CD4-positive, alpha-beta T cell treated with Interleukin-1 beta for 1 hour (primary cell): ENCODE measurements around the gene ZSCAN9.

ENCODE experiments used
- DNase-seq, 2 donors: peaks; one replicate each; pipeline ENCODE4 v3.0.0-alpha.2; 2020 to 2022

The ZSCAN9 gene

DNA sequence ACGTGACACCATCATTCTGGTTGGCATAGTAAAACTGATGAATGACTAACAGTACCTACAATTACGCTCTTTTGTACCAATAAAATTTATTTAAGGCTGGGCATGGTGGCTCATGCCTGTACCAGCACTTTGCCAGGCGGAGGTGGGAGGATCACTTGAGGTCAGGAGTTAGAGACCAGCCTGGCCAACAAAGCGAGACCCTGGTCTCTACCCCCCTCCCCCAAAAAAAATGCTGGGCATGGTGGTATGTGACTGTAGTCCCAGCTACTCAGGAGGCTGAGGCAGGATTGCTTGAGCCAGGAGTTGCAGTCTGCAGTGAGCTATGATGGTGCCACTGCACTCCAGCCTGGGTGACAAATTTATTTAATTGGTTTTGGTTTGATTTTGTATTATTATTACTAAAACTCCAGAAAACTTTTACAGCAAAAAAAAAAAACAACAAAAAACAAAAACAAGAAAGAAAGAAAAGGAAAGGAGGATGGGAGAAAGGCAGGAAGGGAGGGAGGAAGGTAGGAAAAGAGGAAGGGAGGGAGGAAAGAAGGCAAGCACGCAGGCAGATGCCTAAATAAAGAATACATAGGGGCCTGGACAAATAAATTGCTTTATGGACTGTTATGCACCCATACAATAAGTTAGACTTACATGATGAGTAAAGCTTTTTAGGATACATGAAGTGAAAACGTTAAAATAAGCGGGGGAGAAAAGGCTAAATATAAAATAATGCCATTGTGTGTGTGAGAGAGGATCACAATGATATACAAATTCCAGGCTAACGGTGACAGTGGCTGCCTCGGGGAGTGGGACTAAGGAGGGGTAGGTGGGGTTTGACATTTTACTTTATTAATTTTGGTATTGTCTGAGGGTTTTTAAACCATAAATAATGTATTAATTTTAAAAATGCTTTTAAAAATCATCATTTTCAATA, 682 bp upstream of the ZSCAN9 start:
- DNase-seq = no peak

DNA sequence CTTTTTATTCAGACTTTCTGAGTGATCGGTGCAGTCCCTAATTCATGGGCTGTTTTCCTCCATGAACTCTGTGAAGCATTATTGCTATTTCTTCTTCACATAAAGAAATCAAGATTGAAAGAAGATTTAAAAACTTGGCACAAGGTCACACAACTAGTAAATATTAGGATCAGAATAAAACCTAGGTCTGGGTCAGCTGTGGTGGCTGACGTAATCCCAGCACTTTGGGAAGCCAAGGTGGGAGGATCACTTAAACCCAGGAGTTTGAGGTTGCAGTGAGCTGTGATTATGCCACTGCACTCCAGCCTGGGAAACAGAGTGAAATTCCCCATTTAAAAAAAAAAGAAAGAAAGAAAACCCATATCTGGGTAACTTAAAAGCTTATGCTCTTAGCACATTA, 1.4 kb downstream of the ZSCAN9 start:
- no peak for DNase-seq

DNA sequence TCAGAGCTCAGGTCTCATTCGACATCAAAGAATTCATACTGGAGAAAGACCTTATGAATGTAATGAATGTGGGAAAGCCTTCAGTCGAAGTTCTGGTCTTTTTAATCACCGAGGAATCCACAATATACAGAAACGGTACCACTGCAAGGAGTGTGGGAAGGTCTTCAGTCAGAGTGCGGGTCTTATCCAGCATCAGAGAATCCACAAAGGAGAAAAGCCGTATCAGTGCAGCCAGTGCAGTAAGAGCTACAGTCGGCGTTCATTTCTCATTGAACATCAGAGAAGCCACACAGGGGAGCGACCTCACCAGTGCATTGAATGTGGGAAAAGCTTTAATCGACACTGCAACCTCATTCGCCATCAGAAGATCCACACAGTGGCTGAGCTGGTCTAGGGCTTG, 7.7 kb downstream of the ZSCAN9 start:
- DNase-seq = no peak

DNA sequence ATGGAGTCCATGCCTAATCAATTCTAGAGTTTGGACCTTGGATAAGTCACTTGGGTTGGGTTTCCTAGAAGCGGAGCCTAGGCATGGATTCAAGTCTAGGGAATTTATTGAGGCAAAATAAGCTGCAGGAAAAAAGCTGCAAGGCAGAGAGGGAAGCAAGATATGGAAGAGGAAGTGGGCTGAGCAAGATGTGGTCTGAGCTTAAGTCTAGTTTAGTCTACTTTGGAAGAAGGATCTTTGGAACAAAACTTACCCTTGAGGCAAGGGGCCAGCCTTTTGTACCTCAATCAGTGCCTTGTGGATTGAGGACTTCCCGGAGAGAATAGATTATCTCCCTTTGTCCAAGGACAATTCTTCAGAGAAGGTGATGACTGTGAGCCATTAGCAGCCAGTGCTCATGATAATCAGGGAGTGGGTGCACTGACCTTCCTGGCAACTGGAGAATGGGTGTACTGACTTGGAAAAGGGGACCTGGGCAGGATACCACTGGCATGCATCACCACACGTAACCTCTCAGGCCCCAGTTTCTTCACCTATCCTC, 10.9 kb downstream of the ZSCAN9 start:
- no peak for DNase-seq

DNA sequence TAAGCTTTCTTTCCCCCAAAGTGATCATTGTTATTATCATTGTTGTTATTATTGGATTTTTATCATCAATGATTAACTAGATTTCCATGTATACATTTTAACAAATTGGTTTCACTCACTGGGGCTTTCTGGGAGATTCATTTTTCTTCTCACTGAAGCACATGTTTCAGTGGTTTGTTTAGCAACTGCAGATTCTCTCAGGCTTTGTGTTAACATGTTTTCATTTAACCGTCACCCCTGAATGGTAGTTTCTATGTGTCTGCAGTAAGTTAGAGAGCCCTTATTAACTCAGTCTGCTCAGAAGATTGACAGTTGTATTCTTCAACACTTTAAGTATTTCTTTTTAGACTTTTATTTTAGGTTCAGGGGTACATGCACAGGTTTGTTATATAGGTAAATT, 14.6 kb downstream of the ZSCAN9 start:
- DNase-seq = no peak

DNA sequence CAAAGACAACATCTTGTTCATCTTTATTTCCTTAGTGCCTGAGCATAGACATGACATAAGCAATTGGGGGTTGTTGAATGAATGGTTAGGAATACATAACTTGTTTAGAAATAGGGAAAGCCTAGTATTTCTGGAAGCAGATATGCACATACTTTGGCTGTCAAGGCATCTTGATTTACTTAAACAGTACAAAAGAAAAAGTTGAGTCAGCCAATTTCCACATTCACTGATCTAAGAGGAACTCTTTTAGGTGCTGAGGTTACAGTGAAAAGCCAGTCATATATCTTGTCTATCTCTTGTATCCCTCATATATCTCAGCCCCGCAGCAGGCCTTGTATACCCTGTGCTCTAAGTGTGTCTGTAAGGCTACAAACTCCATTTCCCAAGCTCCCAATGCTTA, 15.4 kb downstream of the ZSCAN9 start:
- DNase-seq = no peak

DNA sequence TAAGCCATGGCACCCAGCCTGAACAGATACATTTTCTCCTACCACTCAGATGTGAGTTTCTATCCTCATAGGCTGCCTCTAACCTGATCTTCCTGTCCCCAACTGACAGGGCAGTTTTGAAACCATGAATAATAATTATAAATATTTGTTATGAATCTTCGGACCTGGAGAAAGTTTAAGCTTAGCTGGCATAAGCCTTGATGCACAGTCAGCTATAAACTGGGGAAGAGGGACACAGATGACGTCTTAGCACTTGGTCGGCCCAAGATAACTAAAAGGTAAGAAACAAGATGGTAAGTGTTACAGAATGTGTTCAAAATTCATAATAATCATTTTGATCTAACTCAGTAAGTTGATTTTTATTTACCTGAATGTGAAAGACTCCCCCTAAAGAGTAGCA, 18.9 kb downstream of the ZSCAN9 start:
- DNase-seq = no peak

DNA sequence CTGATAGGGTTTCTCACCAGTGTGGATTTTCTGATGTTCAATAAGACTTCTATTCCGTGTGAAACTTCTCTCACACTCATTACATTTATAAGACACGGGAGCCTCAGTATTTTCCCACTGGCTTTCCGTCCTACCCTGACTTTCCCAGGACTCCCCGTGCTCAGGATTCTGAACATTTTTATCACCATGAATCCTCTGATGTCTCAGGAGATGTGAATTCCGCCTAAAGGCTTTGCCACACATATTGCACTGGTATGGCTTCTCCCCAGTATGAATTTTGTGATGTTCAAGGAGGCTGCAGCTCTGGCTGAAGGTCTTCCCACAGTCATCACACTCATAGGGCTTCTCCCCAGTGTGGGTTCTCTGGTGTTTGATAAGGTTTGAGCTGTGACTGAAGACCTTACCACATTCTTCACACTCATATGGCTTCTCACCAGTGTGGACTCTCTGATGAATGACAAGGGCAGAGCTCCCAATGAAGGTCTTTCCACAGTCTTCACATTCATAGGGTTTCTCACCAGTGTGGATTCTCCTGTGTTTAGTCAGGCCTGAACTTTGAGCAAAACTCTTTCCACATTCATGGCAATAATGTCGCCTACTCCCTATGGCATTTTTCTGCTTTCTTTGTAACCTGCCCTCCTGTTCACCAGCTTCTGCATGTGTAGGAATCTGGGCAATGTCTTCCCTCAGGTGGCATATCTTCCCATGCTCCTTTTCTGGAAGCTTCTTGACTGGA, 20.3 kb downstream of the ZSCAN9 start:
- DNase-seq = no peak

DNA sequence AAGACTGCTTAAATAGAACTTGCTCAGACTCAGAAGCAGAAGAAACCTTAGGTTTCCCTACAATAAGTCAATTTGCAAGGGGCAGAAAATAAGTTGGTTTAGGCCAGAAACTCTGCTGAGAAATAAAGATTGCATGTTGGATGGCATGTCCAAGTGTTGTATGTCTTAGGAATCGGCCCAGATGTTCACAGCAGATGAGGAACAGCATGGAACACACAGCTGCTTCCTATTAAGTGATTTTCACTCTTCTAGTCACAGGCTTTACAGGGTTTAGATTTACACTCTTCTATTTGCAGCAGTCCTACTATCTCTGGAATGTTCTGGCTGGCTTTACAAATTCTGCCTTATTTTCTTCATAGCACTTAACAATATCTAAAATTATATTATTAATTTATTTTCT, 23.8 kb downstream of the ZSCAN9 start:
- DNase-seq = no peak

DNA sequence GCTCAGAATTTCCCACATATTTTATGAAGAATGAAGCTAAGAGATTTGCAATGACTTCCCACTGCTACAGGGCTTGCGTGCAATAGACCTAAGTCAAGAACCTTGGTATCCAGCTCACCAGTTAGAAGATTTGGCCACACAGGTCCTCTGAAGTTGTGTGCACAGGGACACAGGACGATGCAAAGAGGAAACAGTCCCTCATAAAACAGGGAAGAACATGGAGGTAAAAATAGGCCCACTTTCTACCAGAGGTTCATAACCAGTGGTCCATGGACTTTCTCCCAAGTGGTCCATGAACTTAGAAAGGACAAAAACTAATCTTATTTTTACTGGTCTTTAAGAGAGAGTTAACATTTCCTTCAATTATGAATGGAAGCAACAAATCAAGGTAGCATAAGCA, 25.7 kb downstream of the ZSCAN9 start:
- no peak for DNase-seq

DNA sequence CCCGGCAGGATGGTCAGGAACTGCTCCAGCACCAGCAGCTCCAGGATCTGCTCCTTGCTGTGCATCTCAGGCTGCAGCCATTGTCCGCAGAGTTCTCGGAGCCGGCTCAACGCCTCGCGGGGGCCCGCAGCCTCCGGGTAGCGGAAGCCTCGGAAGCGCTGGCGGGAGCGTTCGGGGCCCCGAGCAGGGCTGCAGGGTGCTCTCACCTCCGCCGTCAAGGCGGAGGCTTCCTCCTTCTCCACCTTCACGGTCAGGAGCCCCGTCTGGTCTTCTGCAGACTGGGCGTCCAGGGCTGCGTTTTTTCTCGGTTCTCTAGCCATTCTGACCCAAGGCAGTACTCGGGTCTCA, 26.6 kb downstream of the ZSCAN9 start:
- DNase-seq = peak; percentile 18 to 21

DNA sequence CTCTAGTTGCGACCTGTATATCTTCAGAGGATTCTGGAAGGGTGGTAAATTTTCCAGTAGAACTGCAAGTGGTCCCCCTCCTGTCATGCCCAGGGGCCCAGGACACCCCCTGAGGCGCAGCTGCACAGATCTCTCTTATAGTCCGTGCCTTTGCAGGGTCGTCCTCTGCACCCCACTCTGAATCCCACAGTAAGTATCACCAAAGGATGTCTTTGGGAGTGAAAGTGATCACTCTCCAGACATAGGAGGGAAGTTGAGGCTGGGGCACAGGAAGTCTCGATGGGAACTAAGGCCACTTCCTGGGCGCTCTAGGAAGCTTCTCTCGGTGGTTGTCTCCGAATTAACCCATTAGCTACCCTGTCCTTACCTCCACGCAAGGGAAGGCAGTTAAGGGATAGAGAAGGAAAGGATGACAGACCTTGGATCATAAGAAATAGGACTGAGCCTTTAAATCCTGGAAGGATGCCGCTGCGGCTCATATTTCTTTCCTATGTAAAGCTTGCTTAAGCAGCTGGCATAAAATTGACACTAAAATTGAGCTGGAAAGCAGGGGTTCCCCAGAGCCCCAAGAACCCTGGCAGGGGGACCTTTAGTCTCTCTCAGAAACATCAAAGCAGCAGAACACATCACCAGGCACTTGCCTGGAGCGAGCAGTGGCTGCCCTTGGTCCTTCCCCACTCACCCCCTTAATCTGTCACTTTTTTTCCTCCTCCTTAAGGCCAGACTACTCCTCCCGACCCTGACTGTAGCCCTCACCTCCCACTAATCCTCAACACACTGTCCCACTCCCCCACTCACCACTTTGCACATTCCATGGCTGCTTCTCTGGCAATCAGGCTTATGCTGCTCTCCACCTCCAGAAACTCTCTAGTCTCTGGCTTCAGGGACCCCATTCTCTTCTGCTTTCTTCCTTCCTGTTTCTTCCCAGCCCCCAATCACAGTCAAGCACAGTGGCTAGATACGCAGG, 27.2 kb downstream of the ZSCAN9 start, which contains the start of gene ZKSCAN4:
ZKSCAN4 (minus strand) TSS at position 261 of the 967 bp plus-strand sequence. CDS start 289 bp downstream, outside the sequence.
- peak; percentile 81 to 86 for DNase-seq

DNA sequence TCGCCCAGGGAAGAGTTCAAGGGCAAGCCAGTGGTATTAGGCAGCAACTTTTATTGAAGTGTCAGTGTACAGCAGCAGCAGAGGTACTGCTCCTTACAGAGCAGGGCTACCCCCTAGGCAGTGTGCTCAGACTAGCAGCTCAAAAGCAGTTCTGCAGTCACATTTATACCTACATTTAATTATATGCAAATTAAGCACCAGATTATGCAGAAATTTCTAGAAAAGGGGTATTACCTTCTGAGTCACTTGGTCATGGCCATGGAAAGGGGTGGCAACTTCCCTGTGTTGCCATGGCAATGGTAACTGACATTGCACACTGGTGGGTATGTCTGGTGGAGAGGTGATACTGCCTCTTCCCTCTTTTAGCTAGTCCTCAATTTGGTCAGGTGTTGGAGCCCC, 29.0 kb downstream of the ZSCAN9 start:
- DNase-seq = peak in 1 of 2 donors; percentile 4

DNA sequence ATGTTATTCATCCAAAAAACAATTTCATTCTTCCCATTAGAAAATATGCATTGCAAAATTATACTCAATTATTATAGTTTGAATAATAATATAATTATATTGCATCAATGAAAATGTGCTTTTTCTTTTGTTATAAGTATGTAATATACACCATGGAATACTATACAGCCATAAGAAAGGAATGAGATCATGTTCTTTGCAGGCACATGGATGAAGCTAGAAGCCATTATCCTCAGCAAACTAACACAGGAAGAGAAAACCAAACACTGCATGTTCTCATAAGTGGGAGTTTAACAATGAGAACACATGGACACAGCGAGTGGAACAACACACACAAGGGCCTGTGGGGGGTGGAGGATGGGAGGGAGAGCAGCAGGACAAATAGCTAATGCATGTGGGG, 32.0 kb downstream of the ZSCAN9 start:
- DNase-seq = no peak

DNA sequence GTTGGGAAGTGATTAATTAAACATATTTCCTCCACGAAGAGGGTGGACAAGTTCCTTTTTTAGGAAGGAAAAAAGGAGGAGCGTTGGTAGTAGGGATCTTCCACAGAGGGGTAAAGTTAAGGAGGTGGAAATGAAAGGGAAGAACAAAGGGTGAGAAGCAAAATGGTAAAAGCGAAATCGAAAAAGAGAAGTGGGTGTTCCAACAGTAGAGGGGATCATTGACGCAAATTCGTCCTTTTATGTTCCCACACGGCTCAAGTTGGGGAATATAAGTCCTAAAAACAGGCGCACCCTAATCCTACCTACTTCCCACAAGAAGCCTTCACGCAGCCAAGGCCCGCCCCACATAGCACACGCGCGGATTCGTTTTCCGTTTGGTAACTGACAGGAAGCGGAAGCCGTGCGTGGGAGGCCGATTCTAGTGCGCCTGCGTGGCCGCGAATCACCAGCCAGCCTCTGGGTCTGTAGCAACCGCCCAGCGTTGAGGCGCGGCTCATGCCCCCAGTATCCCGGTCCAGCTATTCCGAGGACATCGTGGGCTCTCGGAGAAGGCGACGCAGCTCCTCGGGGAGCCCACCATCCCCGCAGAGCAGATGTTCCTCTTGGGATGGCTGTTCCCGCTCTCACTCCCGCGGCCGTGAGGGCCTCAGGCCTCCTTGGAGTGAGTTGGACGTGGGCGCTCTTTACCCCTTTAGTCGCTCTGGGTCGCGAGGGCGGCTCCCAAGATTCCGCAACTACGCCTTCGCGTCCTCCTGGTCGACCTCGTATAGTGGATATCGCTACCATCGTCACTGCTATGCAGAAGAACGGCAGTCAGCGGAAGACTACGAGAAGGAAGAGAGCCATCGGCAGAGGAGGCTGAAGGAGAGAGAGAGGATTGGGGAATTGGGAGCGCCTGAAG, 34.1 kb downstream of the ZSCAN9 start, which contains the start of gene NKAPL:
NKAPL (plus strand) TSS at position 421 of the 901 bp plus-strand sequence; CDS start at position 496, 75 bp downstream.
- DNase-seq = peak; percentile 51 to 81

DNA sequence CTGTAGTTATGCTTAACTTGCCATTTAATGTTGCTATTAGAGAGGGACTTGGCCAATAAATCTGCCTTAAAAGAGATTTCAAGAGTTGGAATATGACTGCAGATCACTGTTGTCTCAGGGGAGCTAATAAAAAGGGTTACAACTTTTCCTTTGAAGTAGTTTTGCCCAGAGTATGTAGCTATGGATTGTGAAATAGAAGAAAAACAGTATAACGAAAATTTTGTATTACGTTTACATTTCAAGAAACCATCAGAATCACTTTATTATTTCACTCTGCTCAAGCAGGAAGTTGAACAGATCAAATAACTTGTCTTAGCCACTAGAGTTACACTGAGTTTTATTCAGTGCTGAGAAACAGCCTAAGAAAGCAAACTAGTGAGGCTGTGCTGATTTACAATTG, 38.8 kb downstream of the ZSCAN9 start:
- DNase-seq = no peak

DNA sequence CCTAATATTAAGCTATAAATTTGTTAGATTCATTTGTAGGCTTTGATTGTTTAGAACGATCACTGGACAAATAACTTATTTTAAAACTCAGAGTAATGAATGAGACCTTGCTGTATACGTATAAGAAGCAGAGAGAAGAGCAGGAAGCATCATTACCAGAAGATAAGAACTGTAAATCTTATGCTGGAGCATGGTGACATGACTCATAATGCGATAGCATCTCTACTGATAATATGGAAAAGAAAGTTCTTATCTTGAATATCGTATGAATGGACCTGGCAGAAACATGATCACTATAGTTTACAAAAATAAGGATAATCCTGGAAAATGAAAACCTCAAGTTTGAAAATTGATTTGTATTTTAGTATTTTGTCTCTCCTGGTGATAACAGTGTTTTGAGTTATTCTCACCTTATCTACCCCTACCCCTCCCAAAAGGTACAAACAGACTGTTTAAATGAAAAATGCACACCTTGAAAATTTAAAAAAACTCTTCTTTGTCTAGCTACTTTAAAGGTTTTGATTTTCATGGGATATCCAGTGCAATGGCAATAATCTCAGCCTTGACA, 39.8 kb downstream of the ZSCAN9 start:
- DNase-seq = no peak

DNA sequence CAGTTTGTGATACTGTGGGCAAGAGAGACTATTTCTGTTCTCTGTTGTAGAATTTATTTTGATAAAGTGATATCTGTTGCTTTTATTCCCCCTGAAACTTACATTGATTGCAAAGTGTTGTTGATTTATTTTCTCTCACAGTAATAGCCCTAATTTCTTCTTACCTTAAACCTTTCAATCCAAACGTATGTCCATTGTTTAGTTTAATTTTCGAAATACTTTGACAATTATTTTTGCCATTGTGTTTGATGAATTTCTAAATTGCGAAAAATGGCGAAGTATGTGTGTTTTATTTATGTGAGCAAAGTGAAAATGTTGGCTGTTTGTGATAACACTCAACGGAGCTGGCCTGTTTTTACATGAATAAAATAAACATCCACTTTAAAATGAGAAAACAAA, 41.5 kb downstream of the ZSCAN9 start:
- no peak for DNase-seq

DNA sequence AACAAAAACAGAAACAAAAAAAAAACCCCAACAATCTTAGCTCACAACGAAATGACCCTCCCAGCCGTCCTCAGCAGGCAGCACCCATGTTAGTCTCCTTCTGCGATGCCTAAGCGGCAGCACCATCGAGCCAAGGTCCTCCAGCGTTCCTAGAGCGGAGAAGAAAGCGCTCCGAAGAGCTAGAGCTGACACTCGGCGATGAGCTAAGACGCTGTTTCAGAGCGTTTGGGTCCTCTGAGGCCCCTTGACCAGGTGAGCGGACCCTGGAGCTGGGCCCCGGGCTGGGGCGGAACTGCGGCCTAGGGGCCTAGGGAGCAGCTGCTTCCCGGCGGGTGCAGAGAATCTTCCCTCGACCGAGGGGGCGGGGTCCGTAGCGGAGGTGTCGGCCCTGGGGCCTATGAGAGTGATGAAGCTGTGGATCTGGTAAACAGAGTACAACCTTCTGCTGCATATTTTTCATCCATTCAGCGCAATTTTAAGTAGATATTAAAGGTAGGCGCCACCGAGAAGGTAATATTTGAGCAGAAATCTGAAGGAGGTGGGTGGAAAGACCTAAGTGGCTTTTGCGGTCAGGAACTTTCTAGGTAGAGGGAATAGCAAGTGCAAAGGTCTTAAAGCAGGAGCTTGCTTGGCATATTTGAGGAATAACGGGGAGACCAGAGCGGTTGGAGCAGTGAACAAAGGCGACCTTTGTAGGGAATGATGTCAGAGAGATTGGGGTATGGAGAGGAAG, 42.1 kb downstream of the ZSCAN9 start, which contains the start of gene ZSCAN26:
ZSCAN26 (plus strand) TSS at position 182 of the 733 bp plus-strand sequence. CDS start 4,777 bp downstream, outside the sequence.
- peak; percentile 89 to 90 for DNase-seq

DNA sequence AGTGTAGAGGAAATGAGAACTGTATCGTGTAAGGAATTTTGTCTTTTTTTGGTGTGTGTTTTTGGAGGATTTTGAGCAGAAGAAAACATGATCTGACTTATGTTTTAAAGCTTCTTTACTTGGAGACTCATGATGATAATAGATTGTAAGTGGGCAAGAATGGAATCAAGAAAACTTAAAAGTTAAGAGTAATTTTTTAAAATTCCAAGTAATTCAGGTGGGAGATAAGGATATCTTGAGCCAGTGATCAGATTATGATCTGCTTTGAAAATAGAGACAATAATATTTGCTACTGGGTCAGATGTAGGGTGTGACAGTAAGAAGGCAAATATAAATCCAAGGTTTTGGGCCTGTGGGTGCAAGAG, 42.6 kb downstream of the ZSCAN9 start:
- no peak for DNase-seq
